AG09319 (cell line): ENCODE measurements around the gene TEX29.

ENCODE experiments used
- DNase-seq: peaks from one replicate; pipeline ENCODE4 v3.0.0-alpha.2; 2010; ENCODE audit warnings: low read depth; ENCODE audit errors: extremely low read depth
- TF ChIP-seq, protein P1 (sequence below): IDR thresholded peaks from 2 replicates; pipeline ENCODE4 v1.5.1; 2011; ENCODE audit warnings: low read depth, mild to moderate bottlenecking, inconsistent platforms, low read length, moderate library complexity

TEX29 gene

DNA sequence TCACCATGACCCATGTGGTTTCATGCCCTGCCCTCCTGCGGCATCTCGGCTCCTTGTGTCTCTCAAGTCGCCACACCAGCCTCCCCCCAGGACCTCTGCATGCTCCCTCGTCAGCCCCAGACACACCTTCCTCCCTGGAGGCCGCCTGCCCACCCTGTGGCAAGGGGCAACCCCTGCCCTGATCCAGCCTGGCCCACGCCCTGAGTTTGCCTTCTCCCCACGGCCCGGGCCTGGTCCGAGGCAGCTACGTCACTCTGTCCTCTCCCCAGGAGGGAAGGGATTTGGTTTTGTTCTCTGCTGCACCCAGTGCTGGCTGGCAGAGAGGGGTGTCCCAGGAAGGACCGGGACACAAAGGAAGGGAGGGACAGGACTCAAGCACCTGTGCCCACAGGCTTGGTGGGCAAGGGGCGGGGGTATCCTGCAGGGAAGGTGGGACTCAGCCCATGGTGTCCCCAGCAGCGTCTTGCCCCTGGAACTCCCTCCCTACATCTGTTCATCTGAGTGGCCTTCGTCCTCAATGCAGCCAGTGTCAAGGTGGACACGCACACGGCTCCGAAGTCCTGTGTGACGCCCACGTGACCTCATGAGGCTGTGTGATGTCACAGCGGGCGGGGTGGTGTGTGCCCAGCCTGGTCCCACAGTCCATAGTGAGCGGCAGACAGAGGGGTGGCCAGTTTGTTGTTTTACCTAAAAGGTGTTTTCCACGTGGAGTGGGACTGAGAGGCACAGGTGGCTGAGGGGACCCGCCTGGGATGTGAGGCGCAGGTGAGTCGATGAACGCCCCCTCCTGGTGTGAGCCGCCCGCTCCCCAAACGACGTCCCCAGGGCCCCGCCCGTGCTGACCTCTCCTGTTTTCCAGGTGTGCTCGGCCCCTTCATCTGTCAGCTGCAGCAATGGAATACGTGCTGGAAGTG lies at the start of gene TEX29:
TSS of gene TEX29 (plus strand) at position 645 of the 914 bp plus-strand sequence. CDS start at position 894, 249 bp downstream.
- DNase-seq: no peak
- TF ChIP-seq, protein P1, sequence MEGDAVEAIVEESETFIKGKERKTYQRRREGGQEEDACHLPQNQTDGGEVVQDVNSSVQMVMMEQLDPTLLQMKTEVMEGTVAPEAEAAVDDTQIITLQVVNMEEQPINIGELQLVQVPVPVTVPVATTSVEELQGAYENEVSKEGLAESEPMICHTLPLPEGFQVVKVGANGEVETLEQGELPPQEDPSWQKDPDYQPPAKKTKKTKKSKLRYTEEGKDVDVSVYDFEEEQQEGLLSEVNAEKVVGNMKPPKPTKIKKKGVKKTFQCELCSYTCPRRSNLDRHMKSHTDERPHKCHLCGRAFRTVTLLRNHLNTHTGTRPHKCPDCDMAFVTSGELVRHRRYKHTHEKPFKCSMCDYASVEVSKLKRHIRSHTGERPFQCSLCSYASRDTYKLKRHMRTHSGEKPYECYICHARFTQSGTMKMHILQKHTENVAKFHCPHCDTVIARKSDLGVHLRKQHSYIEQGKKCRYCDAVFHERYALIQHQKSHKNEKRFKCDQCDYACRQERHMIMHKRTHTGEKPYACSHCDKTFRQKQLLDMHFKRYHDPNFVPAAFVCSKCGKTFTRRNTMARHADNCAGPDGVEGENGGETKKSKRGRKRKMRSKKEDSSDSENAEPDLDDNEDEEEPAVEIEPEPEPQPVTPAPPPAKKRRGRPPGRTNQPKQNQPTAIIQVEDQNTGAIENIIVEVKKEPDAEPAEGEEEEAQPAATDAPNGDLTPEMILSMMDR: no peak

DNA sequence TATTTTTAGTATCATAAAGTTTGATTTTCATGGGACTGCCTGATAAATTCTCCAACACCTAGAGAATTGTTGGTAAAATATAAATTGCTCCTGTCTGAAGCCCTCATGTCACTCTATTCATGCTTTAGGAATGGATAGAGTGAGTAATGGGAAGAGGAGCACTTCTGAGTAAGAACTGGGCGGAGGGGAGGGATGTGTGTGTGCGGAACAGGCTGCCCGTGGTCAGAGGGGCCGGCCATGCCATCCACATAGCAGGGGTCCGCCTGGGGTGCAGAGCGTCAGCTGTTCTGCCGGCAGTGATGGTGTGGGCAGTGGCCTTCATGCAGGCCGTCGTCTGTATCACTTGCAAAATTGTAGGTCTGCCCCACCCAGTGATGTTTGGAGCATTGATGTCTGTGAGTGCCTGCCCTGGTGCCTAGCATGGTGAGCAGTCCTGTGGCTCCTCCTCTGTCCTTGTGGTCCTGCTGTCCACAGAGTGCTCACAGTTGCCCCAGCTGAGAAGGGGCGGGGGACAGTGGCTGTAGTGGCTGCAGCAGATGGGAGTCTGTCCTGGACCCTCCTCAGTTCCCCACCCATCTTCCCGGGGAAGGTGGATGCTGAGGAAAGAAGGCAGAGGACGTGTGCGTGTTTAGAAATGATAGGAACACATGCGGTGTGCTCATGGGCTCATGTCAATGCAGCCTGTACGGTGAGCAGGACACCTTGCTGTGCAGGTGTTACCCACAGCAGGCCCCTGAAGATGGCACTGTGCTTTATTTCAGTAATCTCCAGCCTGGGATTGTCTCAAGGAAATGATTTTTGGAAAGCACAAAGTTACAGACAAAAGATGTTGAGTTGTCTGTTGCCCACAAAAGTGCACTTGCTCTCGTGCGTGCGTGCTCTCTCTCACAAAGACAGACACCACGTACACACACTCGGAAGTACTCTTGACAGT lies 49.4 kb upstream of the TEX29 start:
- TF ChIP-seq, protein P1: no peak
- DNase-seq: no peak

DNA sequence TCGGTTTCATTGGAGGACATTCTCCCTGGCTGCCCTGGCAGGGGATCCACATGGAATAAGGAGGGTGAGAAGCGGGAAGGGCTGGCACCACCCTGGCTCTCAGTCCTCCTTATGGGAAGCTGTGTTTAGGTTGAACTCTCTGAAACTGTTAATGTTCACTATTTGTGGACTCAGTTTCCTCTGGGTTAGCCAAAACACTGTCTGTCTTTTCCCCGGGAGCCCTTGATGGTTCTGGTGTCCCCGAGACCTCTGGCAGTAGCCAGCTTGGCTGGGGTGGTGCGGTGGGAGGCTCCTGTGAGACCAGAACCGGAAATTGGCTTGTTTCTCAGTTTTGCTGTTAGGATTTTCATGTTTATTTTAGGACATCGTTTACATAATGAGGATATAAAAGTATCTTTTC lies 48.3 kb upstream of the TEX29 start:
- TF ChIP-seq, protein P1: no peak
- no peak for DNase-seq

- TF ChIP-seq, protein P1: no peak
- DNase-seq: no peak
Measured at GRCh38 chr13:111275382-111275781, 45.1 kb upstream of the TEX29 start.

- TF ChIP-seq, protein P1: no peak
- DNase-seq: no peak
Measured at GRCh38 chr13:111275995-111276618, 44.3 kb upstream of the TEX29 start.

- no peak for DNase-seq
- TF ChIP-seq, protein P1: no peak
Measured at GRCh38 chr13:111278258-111278657, 42.2 kb upstream of the TEX29 start.
